Colonic mucosa (tissue), 4 donors: ENCODE data around the gene SLC12A9. TPM values are rescaled to one million over a fixed set of nuclear protein-coding genes. Genes with fewer than 3 reads are reported as not detected.

Experiments used
- DNase-seq: peaks from one replicate; pipeline ENCODE4 v3.0.0-alpha.2; 2020
- H3K27ac ChIP-seq: fragments of 200-600 bp; one replicate; pipeline ENCODE4 v1.8.0; 2021
- H3K27me3 ChIP-seq: fragments of 200-600 bp; one replicate; pipeline ENCODE4 v1.8.0; 2021
- H3K36me3 ChIP-seq: fragments of 200-600 bp; one replicate; pipeline ENCODE4 v1.8.0; 2021
- H3K4me1 ChIP-seq: fragments of 200-600 bp; one replicate; pipeline ENCODE4 v1.8.0; 2021; ENCODE audit warnings: mild to moderate bottlenecking
- H3K4me3 ChIP-seq: fragments of 200-600 bp; one replicate; pipeline ENCODE4 v1.8.0; 2021
- H3K9ac ChIP-seq, 2 donors: one replicate each; pipeline ENCODE4 v1.7.0; 2013; ENCODE audit warnings: control low read depth in 2 of 2, low read depth in 2 of 2, low read length in 2 of 2
- H3K9me3 ChIP-seq: fragments of 200-600 bp; one replicate; pipeline ENCODE4 v1.8.0; 2021
- CTCF ChIP-seq: fragments of 200-600 bp; IDR thresholded peaks from one replicate; pipeline ENCODE4 v1.8.0; 2022; ENCODE audit warnings: antibody characterized with exemption, mild to moderate bottlenecking
- intact Hi-C: fragments of 100-400 bp; cut with DNase I; formaldehyde crosslinking; loops from one replicate; pipeline ENCODE4 v1.14.1; 2022
- total RNA-seq, 2 donors: library from RNA; stranded (reverse); fragmentation: NEBNext Ultra II Directional in 1 of 2; extraction: Animal tissue kit (Norgen Biotek cat#: 25700) in 1 of 2; gene quantifications; one replicate each; pipeline ENCODE4 v1.2.1, GENCODE V29; 2021
- donor health status: healthy.
- donor health status: DM: no; HTN: no; CAD: no.
- donor health status: DM: no; HTN: no; CAD: no.

SLC12A9 gene
- total RNA-seq, 2 donors from 2014 or later: 24.1 to 35.9 TPM

- TF ChIP-seq CTCF: no peak
- Histone ChIP-seq H3K4me1 (no peaks in the 10 kb centered on the region), H3K36me3 (no peaks in the 10 kb centered on the region), H3K27ac (no peak overlapping the region), H3K9ac (no peak overlapping the region), H3K27me3 (no peaks in the 10 kb centered on the region), H3K4me3 (no peak overlapping the region), H3K9me3 (no peaks in the 10 kb centered on the region)
- DNase-seq: no peak
- intact Hi-C loops: no loop called here
Measured at GRCh38 chr7:100818366-100818765, 34.1 kb upstream of the SLC12A9 start.

GRCh38 chr7:100818825-100819224 is 33.7 kb upstream of the SLC12A9 start:
- Histone ChIP-seq H3K27ac (no peak overlapping the region), H3K9ac (no peak overlapping the region), H3K4me3 (no peak overlapping the region), H3K27me3 (no peaks in the 10 kb centered on the region), H3K36me3 (no peaks in the 10 kb centered on the region), H3K9me3 (no peaks in the 10 kb centered on the region), H3K4me1 (no peaks in the 10 kb centered on the region)
- no peak for DNase-seq
- intact Hi-C loops: no loop called here
- no peak for TF ChIP-seq CTCF

- no peaks in the 10 kb centered on the region for H3K27me3 ChIP-seq
- no peaks in the 10 kb centered on the region for H3K36me3 ChIP-seq
- H3K4me3 ChIP-seq: no peak overlapping the region
- DNase-seq: no peak
- no peak overlapping the region for H3K9ac ChIP-seq
- no peak overlapping the region for H3K27ac ChIP-seq
- TF ChIP-seq CTCF: no peak
- no peaks in the 10 kb centered on the region for H3K9me3 ChIP-seq
- intact Hi-C loops: no loop called here
- no peaks in the 10 kb centered on the region for H3K4me1 ChIP-seq
Measured at GRCh38 chr7:100819586-100819985, 32.9 kb upstream of the SLC12A9 start.

- intact Hi-C loops: no loop called here
- no peak overlapping the region for H3K9ac ChIP-seq
- H3K4me3 ChIP-seq: no peak overlapping the region
- DNase-seq: no peak
- no peaks in the 10 kb centered on the region for H3K4me1 ChIP-seq
- no peak overlapping the region for H3K27ac ChIP-seq
- TF ChIP-seq CTCF: no peak
- no peaks in the 10 kb centered on the region for H3K9me3 ChIP-seq
- H3K27me3 ChIP-seq: no peaks in the 10 kb centered on the region
- no peaks in the 10 kb centered on the region for H3K36me3 ChIP-seq
Measured at GRCh38 chr7:100822236-100823139, 30.0 kb upstream of the SLC12A9 start.

GRCh38 chr7:100823140-100823525 is 29.4 kb upstream of the SLC12A9 start:
- intact Hi-C loops: no loop called here
- H3K4me3 ChIP-seq: no peak overlapping the region
- H3K9me3 ChIP-seq: no peaks in the 10 kb centered on the region
- H3K27me3 ChIP-seq: no peaks in the 10 kb centered on the region
- no peaks in the 10 kb centered on the region for H3K36me3 ChIP-seq
- no peak overlapping the region for H3K9ac ChIP-seq
- DNase-seq: no peak
- no peak overlapping the region for H3K27ac ChIP-seq
- H3K4me1 ChIP-seq: no peaks in the 10 kb centered on the region
- no peak for TF ChIP-seq CTCF
